Right lobe of liver (tissue), 4 donors: Measurements from ENCODE around the gene SLC35G6.

ENCODE experiments used
- CTCF ChIP-seq, 4 donors: fragments of 200-600 bp in 3 of 4; fragments of 450-650 bp in 1 of 4; IDR thresholded peaks; one replicate each; pipeline versions ENCODE4 v1.5.1 to v1.8.0; 2016 to 2022; ENCODE audit warnings: antibody characterized with exemption in 4 of 4, mild to moderate bottlenecking in 2 of 4
- POLR2A ChIP-seq: fragments of 450-650 bp; IDR thresholded peaks from one replicate; pipeline ENCODE4 v1.6.1; 2017; ENCODE audit warnings: antibody characterized with exemption, mild to moderate bottlenecking
- donor health status: DM: no; HTN: no; CAD: no.
- donor health status: DM: no; HTN: no; CAD: no.
- donor health status: DM: no; HTN: yes; CAD: no.

GRCh38 chr17:7440113-7440833 is 41.0 kb upstream of the SLC35G6 start:
- TF ChIP-seq CTCF (IDR thresholded peaks at IDR 0.05) (no peak), POLR2A (no peak)
